ENCODE data around the gene RSAD2.
"Not testable (repeated sequence)": the region's sequence is repeated elsewhere in the genome, so short reads cannot be mapped to it uniquely, and the experiment has no call there.

The RSAD2 gene

GRCh38 chr2:6928452-6928851, 50.9 kb downstream of the RSAD2 start:
- DNase-seq: no peak

GRCh38 chr2:6929196-6929819, 51.7 kb downstream of the RSAD2 start:
- no peak for DNase-seq

- DNase-seq: no peak
Measured at GRCh38 chr2:6930923-6931647, 53.5 kb downstream of the RSAD2 start.

GRCh38 chr2:6931753-6932152, 54.2 kb downstream of the RSAD2 start:
- DNase-seq: no peak

GRCh38 chr2:6932206-6932605, 54.6 kb downstream of the RSAD2 start:
- DNase-seq: no peak

- DNase-seq: no peak
Measured at GRCh38 chr2:6932828-6933227, 55.3 kb downstream of the RSAD2 start.

- DNase-seq: peak; percentile 16
Measured at GRCh38 chr2:6933911-6934310, 56.3 kb downstream of the RSAD2 start.

GRCh38 chr2:6934345-6934744, 56.8 kb downstream of the RSAD2 start:
- DNase-seq: peak; percentile 16

GRCh38 chr2:6934758-6935651, 57.4 kb downstream of the RSAD2 start:
- no peak for DNase-seq

GRCh38 chr2:6935652-6936020, 58.1 kb downstream of the RSAD2 start:
- DNase-seq: not testable (repeated sequence)

- DNase-seq: no peak
Measured at GRCh38 chr2:6937157-6937556, 59.6 kb downstream of the RSAD2 start.

- no peak for DNase-seq
Measured at GRCh38 chr2:6937582-6937981, 60.0 kb downstream of the RSAD2 start.

- DNase-seq: no peak
Measured at GRCh38 chr2:6939071-6939470, 61.5 kb downstream of the RSAD2 start.

GRCh38 chr2:6940820-6941219, 63.2 kb downstream of the RSAD2 start:
- DNase-seq: no peak

GRCh38 chr2:6941299-6942046, 63.9 kb downstream of the RSAD2 start:
- no peak for DNase-seq

GRCh38 chr2:6942848-6943247, 65.3 kb downstream of the RSAD2 start:
- DNase-seq: no peak

GRCh38 chr2:6943523-6943922, 65.9 kb downstream of the RSAD2 start:
- DNase-seq: no peak

- DNase-seq: no peak
Measured at GRCh38 chr2:6943971-6944370, 66.4 kb downstream of the RSAD2 start.

- no peak for DNase-seq
Measured at GRCh38 chr2:6944555-6944954, 67.0 kb downstream of the RSAD2 start.

- no peak for DNase-seq
Measured at GRCh38 chr2:6945087-6945813, 67.7 kb downstream of the RSAD2 start.

GRCh38 chr2:6945821-6946220, 68.2 kb downstream of the RSAD2 start:
- DNase-seq: no peak

GRCh38 chr2:6946722-6947121, 69.1 kb downstream of the RSAD2 start:
- DNase-seq: no peak
